Measurements from ENCODE around the gene KIF26A.

- TF ChIP-seq, protein P1, sequence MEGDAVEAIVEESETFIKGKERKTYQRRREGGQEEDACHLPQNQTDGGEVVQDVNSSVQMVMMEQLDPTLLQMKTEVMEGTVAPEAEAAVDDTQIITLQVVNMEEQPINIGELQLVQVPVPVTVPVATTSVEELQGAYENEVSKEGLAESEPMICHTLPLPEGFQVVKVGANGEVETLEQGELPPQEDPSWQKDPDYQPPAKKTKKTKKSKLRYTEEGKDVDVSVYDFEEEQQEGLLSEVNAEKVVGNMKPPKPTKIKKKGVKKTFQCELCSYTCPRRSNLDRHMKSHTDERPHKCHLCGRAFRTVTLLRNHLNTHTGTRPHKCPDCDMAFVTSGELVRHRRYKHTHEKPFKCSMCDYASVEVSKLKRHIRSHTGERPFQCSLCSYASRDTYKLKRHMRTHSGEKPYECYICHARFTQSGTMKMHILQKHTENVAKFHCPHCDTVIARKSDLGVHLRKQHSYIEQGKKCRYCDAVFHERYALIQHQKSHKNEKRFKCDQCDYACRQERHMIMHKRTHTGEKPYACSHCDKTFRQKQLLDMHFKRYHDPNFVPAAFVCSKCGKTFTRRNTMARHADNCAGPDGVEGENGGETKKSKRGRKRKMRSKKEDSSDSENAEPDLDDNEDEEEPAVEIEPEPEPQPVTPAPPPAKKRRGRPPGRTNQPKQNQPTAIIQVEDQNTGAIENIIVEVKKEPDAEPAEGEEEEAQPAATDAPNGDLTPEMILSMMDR (IDR thresholded peaks at IDR 0.05), result no peak
- no peak for TF ChIP-seq EZH2 (IDR thresholded peaks at IDR 0.05; ENCODE audit: borderline replicate concordance, insufficient read depth, low read depth, low read length, poor library complexity, severe bottlenecking)
Observed at GRCh38 chr14:104141621-104142091, 3.3 kb downstream of the KIF26A start.
